LNCAP (cell line): ENCODE results near the gene TLE1.

Source experiments
- TF ChIP-seq, protein P1 (sequence below): fragments of 450-650 bp; IDR thresholded peaks from 2 replicates; pipeline ENCODE4 v1.5.1; 2017; ENCODE audit warnings: mild to moderate bottlenecking

Gene TLE1

DNA sequence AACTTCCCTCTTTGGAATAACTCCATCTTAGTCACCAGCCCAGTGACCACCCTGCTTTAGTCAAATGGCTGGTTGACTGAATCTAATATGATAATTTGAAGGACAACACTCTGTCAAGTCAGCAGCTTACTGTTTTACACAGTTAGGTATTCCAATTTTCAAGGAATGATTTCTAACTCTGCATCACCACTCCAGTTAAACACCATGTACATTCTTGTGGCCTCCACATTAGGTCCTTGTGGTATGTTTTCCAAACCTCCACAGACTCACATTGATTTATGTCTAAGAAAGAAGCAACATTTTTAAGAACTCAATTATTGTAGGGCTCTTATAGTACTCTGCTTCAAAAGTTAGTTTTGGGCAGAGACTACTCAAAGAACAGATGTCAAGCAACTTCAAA is 110.7 kb downstream of the TLE1 start:
- TF ChIP-seq, protein P1, sequence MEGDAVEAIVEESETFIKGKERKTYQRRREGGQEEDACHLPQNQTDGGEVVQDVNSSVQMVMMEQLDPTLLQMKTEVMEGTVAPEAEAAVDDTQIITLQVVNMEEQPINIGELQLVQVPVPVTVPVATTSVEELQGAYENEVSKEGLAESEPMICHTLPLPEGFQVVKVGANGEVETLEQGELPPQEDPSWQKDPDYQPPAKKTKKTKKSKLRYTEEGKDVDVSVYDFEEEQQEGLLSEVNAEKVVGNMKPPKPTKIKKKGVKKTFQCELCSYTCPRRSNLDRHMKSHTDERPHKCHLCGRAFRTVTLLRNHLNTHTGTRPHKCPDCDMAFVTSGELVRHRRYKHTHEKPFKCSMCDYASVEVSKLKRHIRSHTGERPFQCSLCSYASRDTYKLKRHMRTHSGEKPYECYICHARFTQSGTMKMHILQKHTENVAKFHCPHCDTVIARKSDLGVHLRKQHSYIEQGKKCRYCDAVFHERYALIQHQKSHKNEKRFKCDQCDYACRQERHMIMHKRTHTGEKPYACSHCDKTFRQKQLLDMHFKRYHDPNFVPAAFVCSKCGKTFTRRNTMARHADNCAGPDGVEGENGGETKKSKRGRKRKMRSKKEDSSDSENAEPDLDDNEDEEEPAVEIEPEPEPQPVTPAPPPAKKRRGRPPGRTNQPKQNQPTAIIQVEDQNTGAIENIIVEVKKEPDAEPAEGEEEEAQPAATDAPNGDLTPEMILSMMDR: no peak

DNA sequence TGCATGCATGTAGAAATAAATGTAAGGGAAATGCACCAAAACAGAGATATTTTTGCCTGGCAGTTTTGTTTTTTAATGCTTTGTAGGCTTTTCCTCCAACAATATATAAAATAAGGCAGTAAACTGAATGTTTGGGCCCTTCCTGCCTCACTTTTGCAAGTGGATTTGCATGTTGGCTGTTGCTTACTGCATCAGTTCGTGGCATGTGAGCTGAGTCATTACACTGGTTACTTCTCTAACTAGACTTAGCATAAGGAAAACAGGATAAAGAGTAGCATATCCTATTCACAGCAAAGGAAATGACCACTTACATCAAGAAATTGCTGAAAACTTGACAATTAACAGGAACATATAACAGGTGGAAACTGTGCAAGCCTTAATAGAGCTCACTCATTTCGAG is 113.4 kb downstream of the TLE1 start:
- TF ChIP-seq, protein P1: no peak

DNA sequence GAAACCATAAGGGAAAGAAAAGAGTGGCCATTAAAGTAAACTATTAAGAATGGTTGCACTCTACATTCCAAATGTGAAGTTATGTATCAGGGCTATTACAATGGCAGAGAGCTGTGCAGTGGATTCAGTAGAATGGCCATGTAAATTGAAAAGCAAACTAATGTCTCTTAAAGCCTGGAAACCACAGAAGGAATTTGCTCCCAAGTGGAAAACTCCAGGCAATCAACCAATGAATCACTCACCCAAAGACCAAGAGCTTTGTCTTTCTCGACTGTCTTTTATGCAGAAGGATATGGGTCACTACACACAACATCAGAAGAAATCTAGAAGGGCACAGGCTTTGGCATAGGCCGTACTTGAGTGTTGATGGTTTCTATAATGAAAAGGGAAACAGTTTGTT is 114.9 kb downstream of the TLE1 start:
- TF ChIP-seq, protein P1: no peak

DNA sequence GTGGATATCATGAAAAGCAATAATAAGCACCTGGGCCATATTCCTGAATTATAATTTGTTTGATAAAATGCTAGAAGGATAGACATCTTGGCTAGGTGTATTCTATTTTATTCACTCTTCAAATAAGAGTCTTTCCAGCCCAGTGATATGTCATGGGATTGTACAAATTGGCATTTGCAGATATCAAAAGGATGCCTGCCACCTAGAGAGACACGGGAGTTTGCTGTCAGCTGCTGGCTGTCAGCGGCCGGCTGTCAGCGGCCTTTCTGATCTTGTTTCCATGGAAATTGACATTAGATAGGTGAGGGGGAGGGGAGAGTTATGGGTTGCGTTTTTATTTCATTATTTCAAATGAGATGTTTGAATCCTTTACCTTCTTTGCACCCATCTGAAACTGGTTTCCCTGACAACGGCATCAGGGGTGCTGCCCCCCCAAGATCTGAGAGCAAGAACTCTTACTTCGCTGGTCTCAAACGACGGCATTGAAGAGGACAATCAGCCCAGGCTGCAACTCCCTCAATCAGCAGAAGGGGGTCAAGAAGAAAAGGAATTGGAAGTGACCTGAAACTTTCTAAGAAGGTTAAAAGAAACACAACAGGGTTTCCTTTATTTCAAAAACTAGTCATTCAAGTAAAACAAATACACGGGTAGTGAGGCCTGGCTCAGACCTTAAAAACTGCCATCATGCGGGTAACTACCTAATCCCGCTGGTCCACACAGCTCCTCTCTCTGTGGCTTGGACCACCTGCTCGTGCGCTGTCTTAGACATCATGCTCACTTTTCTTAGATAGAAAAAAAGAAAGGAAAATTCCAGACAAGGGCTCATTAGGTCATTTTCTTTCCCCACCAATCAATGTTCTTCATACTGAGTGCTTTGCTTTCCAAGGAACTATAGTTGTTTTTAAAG is 115.7 kb downstream of the TLE1 start:
- TF ChIP-seq, protein P1: no peak

DNA sequence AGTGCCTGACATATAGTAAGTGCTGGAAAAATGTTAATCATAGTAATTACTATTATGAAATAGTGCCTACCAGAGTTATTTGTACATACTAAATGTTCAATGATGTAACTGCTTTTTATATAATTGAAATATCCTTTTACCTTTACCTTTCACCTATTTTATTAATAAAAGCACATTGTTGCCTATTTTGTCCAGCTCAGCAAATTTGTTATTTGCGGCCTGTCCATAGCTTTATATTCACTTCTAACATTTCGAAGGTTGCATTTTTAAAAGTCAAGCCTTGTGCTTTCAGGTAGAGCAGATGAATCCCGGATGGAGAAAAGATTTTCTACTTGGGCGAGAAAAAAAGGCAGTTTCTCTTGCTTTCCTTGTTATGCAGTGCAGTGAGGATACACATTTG is 119.3 kb downstream of the TLE1 start:
- TF ChIP-seq, protein P1: no peak

DNA sequence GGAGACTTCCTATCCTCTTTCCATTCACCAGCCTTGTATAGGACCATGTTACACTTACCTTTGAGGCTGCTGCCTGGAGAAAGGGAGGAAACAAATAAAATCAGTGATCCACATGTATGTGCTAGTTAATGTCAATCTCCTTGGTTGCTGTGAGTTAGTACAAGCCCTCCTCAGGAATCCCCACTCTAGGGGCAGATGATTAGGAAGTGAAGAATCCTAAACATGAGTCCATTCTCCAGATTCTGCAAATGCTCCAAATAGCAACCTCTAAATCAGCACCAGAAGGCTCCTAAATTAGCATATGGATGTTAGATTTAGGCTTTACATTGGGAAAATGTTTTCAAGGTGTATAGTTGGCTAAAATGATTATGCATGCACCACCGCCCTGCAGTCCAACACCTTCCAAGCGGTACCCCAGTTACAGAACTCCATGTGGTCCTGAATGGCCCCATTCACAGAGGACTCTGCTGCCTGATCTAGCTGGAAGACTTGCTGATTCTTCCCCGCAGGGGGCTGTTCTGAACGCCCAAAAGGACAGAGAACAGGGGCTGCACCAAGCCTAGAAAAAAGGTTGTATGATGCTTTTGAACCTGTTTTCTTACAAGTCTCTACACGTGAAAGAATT is 123.2 kb downstream of the TLE1 start:
- TF ChIP-seq, protein P1: no peak

DNA sequence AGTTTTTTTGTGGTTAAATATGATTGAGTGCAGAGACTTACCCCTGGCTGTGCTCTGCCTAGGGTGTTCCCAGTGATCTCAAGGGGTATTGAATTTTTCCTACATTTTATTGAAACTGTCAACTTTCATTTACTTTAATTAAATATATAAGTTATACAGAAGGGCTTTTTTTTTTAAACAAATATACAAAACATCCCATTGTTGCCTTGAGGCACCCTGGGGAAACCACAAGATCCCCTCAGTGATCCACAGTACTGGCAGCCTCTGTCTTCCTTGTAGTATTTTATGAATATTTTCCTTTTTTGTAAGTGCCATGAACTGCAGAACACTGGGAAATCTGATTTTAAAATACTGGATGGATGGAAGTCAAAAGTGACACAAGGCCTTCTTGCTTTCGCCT is 123.7 kb downstream of the TLE1 start:
- TF ChIP-seq, protein P1: no peak
